ENCODE data around the gene GALNT7. TPM values are rescaled to one million over a fixed set of nuclear protein-coding genes. Genes with fewer than 3 reads are reported as not detected.

GALNT7 gene
- total RNA-seq, 4 donors from 2014 or later, result 37.1 to 139 (median 96.4) TPM

GRCh38 chr4:173288698-173289352, 120.2 kb downstream of the GALNT7 start:
- no peak for TF ChIP-seq POLR2A (IDR thresholded peaks at IDR 0.05)
- H3K4me3 ChIP-seq, result peak overlapping the region in 2 of 4 donors; percentile 1 to 17
- H3K9me3 ChIP-seq, result peaks cover 0 to 4% (median 0%) of the 10 kb centered on the region in 4 donors
- H3K36me3 ChIP-seq, result peaks cover 0 to 10% (median 0%) of the 10 kb centered on the region in 3 donors
- DNase-seq, result no peak
- H3K27ac ChIP-seq, result no peak overlapping the region
- H3K27me3 ChIP-seq, result no peaks in the 10 kb centered on the region
- H3K4me1 ChIP-seq, result peaks cover 0 to 8% (median 0%) of the 10 kb centered on the region in 4 donors

- TF ChIP-seq CTCF (IDR thresholded peaks at IDR 0.05) (no peak), POLR2A (IDR thresholded peaks at IDR 0.05) (no peak)
- Histone ChIP-seq H3K4me3 (peak overlapping the region in 2 of 4 donors; percentile 1 to 17), H3K27me3 (no peaks in the 10 kb centered on the region), H3K4me1 (peaks cover 0 to 8% (median 0%) of the 10 kb centered on the region in 4 donors), H3K27ac (no peak overlapping the region), H3K9me3 (peaks cover 0 to 4% (median 0%) of the 10 kb centered on the region in 4 donors), H3K36me3 (peaks cover 0 to 11% (median 0%) of the 10 kb centered on the region in 3 donors)
- DNase-seq, result no peak
These were observed 120.7 kb downstream of the GALNT7 start for GRCh38 chr4:173289353-173289727.

- H3K4me3 ChIP-seq, result no peak overlapping the region
- peaks cover 0 to 15% (median 0%) of the 10 kb centered on the region in 3 donors for H3K36me3 ChIP-seq
- peaks cover 0 to 4% (median 0%) of the 10 kb centered on the region in 4 donors for H3K9me3 ChIP-seq
- TF ChIP-seq POLR2A (IDR thresholded peaks at IDR 0.05) (no peak), CTCF (IDR thresholded peaks at IDR 0.05) (no peak)
- peaks cover 0 to 8% (median 0%) of the 10 kb centered on the region in 4 donors for H3K4me1 ChIP-seq
- no peak for DNase-seq
- no peaks in the 10 kb centered on the region for H3K27me3 ChIP-seq
- no peak overlapping the region for H3K27ac ChIP-seq
These were observed 123.3 kb downstream of the GALNT7 start for GRCh38 chr4:173291899-173292298.

GRCh38 chr4:173293663-173294062, 125.1 kb downstream of the GALNT7 start:
- DNase-seq, result no peak
- Histone ChIP-seq H3K36me3 (peaks cover 0 to 20% (median 0%) of the 10 kb centered on the region in 3 donors), H3K4me3 (no peak overlapping the region), H3K27me3 (no peaks in the 10 kb centered on the region), H3K9me3 (no peaks in the 10 kb centered on the region), H3K4me1 (peaks cover 0 to 6% (median 0%) of the 10 kb centered on the region in 4 donors), H3K27ac (no peak overlapping the region)
- no peak for TF ChIP-seq POLR2A (IDR thresholded peaks at IDR 0.05)
- no peak for TF ChIP-seq CTCF (IDR thresholded peaks at IDR 0.05)

- no peaks in the 10 kb centered on the region for H3K27me3 ChIP-seq
- TF ChIP-seq CTCF (IDR thresholded peaks at IDR 0.05) (no peak), POLR2A (IDR thresholded peaks at IDR 0.05) (no peak)
- no peaks in the 10 kb centered on the region for H3K4me1 ChIP-seq
- no peak overlapping the region for H3K27ac ChIP-seq
- no peak overlapping the region for H3K4me3 ChIP-seq
- H3K9me3 ChIP-seq, result no peaks in the 10 kb centered on the region
- H3K36me3 ChIP-seq, result peaks cover 0 to 20% (median 0%) of the 10 kb centered on the region in 3 donors
- DNase-seq, result no peak
These were observed 125.8 kb downstream of the GALNT7 start for GRCh38 chr4:173294444-173294843.

GRCh38 chr4:173301518-173302201, 133.0 kb downstream of the GALNT7 start:
- TF ChIP-seq CTCF (IDR thresholded peaks at IDR 0.05) (peak; percentile 57 to 77 (median 72)), POLR2A (IDR thresholded peaks at IDR 0.05) (no peak)
- H3K4me1 ChIP-seq, result no peaks in the 10 kb centered on the region
- H3K9me3 ChIP-seq, result no peaks in the 10 kb centered on the region
- H3K36me3 ChIP-seq, result peaks cover 0 to 32% (median 0%) of the 10 kb centered on the region in 3 donors
- H3K4me3 ChIP-seq, result no peak overlapping the region
- DNase-seq, result no peak
- H3K27ac ChIP-seq, result no peak overlapping the region
- H3K27me3 ChIP-seq, result no peaks in the 10 kb centered on the region

Measured in Peyer's patch (tissue), 4 donors.